ENCODE results near the gene TAS2R13. TPM values are rescaled to one million over a fixed set of nuclear protein-coding genes. Genes with fewer than 3 reads are reported as not detected.

Gene TAS2R13
- total and polyA plus RNA-seq, 2 of the 4 experiments (the other 2 are of a cell fraction), result 0.03 to 0.90 TPM

- Histone ChIP-seq H3K9me3 (ENCODE audit: control insufficient read depth, insufficient read depth, low read length) (no peaks in the 10 kb centered on the region), H4K5ac (ENCODE audit: low read depth, low read length) (no peak overlapping the region), H2BK20ac (ENCODE audit: low read depth, low read length) (no peak overlapping the region), H2AK5ac (ENCODE audit: low read depth, low read length) (no peak overlapping the region), H2BK15ac (ENCODE audit: low read depth, low read length) (no peak overlapping the region), H3K36me3 (ENCODE audit: control insufficient read depth, insufficient read depth, low read length) (no peaks in the 10 kb centered on the region), H4K20me1 (ENCODE audit: insufficient read depth, low read length) (no peaks in the 10 kb centered on the region), H3K4ac (ENCODE audit: low read depth, low read length) (no peak overlapping the region), H3K23ac (ENCODE audit: low read depth, low read length) (no peak overlapping the region), H2BK5ac (ENCODE audit: low read depth, low read length, poor library complexity, severe bottlenecking) (no peak overlapping the region), H3K27me3 (ENCODE audit: control insufficient read depth, insufficient read depth, low read length) (no peaks in the 10 kb centered on the region), H3K9me1 (ENCODE audit: insufficient read depth, low read length) (peaks cover 3% of the 10 kb centered on the region; the same call in 1 of the 2 replicates), H3K4me3 (ENCODE audit: insufficient read depth, low read depth, low read length) (no peak overlapping the region), H3K14ac (replicated peaks; ENCODE audit: low read depth, low read length) (no peak overlapping the region), H3K18ac (ENCODE audit: low read depth, low read length) (no peak overlapping the region), H3K79me1 (ENCODE audit: low read depth in 1 of 2, low read length in 2 of 2) (no peaks in the 10 kb centered on the region), H3K4me1 (ENCODE audit: control insufficient read depth, insufficient read depth, low read length) (no peaks in the 10 kb centered on the region), H3K4me2 (ENCODE audit: low read depth, low read length) (no peak overlapping the region), H2AK9ac (replicated peaks; ENCODE audit: low read depth, low read length, poor library complexity) (no peak overlapping the region), H4K8ac (ENCODE audit: low read depth in 2 of 2, low read length in 2 of 2) (no peak overlapping the region), H3K9ac (ENCODE audit: low read depth, low read length) (no peak overlapping the region), H4K91ac (ENCODE audit: insufficient read depth, low read depth, low read length) (no peak overlapping the region), H3K56ac (ENCODE audit: extremely low read depth, insufficient read depth, low read length) (no peak overlapping the region), H3K27ac (ENCODE audit: insufficient read depth, low read length) (no peak overlapping the region), H2BK120ac (ENCODE audit: low read depth, low read length) (no peak overlapping the region), H2AFZ (replicated peaks; ENCODE audit: low read length, poor library complexity) (no peak overlapping the region)
- intact Hi-C loops (cut with micrococcal nuclease) (no loop called here), dilution Hi-C loops (cut with HindIII; ENCODE audit: low sequenced_read_pairs, unreplicated experiment) (no loop called here), in situ Hi-C loops (cut with MboI; ENCODE audit: low sequenced_read_pairs) (no loop called here)
- WGBS, 2 experiments (ENCODE audit: extremely low coverage in 2 of 2, insufficient read length in 1 of 2), result no CpG with 5 or more reads among the region's 2 CpGs
- ChIA-PET CTCF (interaction anchor here (1.5 kb wide), 1 partner anchor 16 kb away, joined by 3 read pairs; no protein-coding TSS in a partner anchor), POLR2A (ENCODE audit: unreplicated experiment) (no interaction called here)
- BruUV-seq (replicated peaks), result no TSS peak
- no peak for DNase-seq
- TF ChIP-seq BHLHE40 (IDR thresholded peaks at IDR 0.05; ENCODE audit: low read depth, low read length) (no peak), CEBPB (IDR thresholded peaks at IDR 0.05; ENCODE audit: low read depth, low read length) (no peak), CTCF (conservative IDR thresholded peaks at IDR 0.05; ENCODE audit: low read depth, low read length) (no peak), NFE2L2 (IDR thresholded peaks at IDR 0.05; ENCODE audit: low read depth, low read length) (no peak), RCOR1 (IDR thresholded peaks at IDR 0.05; ENCODE audit: insufficient replicate concordance, low read length) (no peak), FOS (IDR thresholded peaks at IDR 0.05; ENCODE audit: low read depth, low read length) (no peak), CHD1 (IDR thresholded peaks at IDR 0.05; ENCODE audit: low read depth, low read length) (no peak), POLR2A (IDR thresholded peaks at IDR 0.05; ENCODE audit: low read depth, low read length) (no peak), SMC3 (IDR thresholded peaks at IDR 0.05; ENCODE audit: low read depth, low read length) (no peak), RFX5 (IDR thresholded peaks at IDR 0.05; ENCODE audit: low read depth, low read length) (no peak), MAZ (IDR thresholded peaks at IDR 0.05; ENCODE audit: borderline replicate concordance, low read depth, low read length) (no peak), RAD21 (IDR thresholded peaks at IDR 0.05; ENCODE audit: low read length) (no peak), MAFK (IDR thresholded peaks at IDR 0.05; ENCODE audit: low read depth, low read length) (no peak)
- TF ChIP-seq, protein P1, sequence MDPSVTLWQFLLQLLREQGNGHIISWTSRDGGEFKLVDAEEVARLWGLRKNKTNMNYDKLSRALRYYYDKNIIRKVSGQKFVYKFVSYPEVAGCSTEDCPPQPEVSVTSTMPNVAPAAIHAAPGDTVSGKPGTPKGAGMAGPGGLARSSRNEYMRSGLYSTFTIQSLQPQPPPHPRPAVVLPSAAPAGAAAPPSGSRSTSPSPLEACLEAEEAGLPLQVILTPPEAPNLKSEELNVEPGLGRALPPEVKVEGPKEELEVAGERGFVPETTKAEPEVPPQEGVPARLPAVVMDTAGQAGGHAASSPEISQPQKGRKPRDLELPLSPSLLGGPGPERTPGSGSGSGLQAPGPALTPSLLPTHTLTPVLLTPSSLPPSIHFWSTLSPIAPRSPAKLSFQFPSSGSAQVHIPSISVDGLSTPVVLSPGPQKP (IDR thresholded peaks at IDR 0.05; ENCODE audit: borderline replicate concordance, low read depth, low read length), result no peak
- TF ChIP-seq, protein P2, sequence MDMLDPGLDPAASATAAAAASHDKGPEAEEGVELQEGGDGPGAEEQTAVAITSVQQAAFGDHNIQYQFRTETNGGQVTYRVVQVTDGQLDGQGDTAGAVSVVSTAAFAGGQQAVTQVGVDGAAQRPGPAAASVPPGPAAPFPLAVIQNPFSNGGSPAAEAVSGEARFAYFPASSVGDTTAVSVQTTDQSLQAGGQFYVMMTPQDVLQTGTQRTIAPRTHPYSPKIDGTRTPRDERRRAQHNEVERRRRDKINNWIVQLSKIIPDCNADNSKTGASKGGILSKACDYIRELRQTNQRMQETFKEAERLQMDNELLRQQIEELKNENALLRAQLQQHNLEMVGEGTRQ (IDR thresholded peaks at IDR 0.05; ENCODE audit: low read depth, low read length), result no peak
- ATAC-seq (ENCODE audit: low read depth), result no peak
These were observed 17.4 kb downstream of the TAS2R13 start for GRCh38 chr12:10891937-10892336.

All from IMR-90 (cell line).